Right lobe of liver (tissue), 6 donors: ENCODE measurements around the gene PCDHB5. TPM values are rescaled to one million over a fixed set of nuclear protein-coding genes. Genes with fewer than 3 reads are reported as not detected.
A peak's percentile ranks its signal among the peaks of the same experiment; 100 is the strongest.
"Not testable (repeated sequence)": the region's sequence is repeated elsewhere in the genome, so short reads cannot be mapped to it uniquely, and the experiment has no call there.

ENCODE experiments used
- ATAC-seq, 4 donors: fragments of 200-7000 bp; cut with Tn5 transposase; one replicate each; pipeline ENCODE4 v1.9.1; 2020; ENCODE audit warnings: mild to moderate bottlenecking in 4 of 4, moderate library complexity in 4 of 4
- DNase-seq, 3 donors: peaks; one replicate each; pipeline ENCODE4 v3.0.0-alpha.2; 2020
- H3K27ac ChIP-seq, 3 donors: fragments of 200-600 bp; one replicate each; pipeline ENCODE4 v1.8.0; 2022
- H3K27me3 ChIP-seq, 2 donors: fragments of 200-600 bp; one replicate each; pipeline ENCODE4 v1.8.0; 2022
- H3K36me3 ChIP-seq, 4 donors: fragments of 200-600 bp; sonication (generic) in 1 of 4; one replicate each; pipeline versions ENCODE4 v1.5.1 to v1.8.0; 2017 to 2022; ENCODE audit warnings: control low read depth in 1 of 4
- H3K4me1 ChIP-seq, 4 donors: fragments of 200-600 bp; sonication (generic) in 1 of 4; one replicate each; pipeline versions ENCODE4 v1.5.1 to v1.8.0; 2017 to 2022; ENCODE audit warnings: control low read depth in 1 of 4
- H3K4me3 ChIP-seq, 3 donors: fragments of 200-600 bp; one replicate each; pipeline ENCODE4 v1.8.0; 2022
- H3K9me3 ChIP-seq, 4 donors: fragments of 200-600 bp; sonication (generic) in 1 of 4; one replicate each; pipeline versions ENCODE4 v1.5.1 to v1.8.0; 2017 to 2022; ENCODE audit warnings: control low read depth in 1 of 4
- CTCF ChIP-seq, 4 donors: fragments of 200-600 bp in 3 of 4; fragments of 450-650 bp in 1 of 4; IDR thresholded peaks; one replicate each; pipeline versions ENCODE4 v1.5.1 to v1.8.0; 2016 to 2022; ENCODE audit warnings: antibody characterized with exemption in 4 of 4, mild to moderate bottlenecking in 2 of 4
- POLR2A ChIP-seq: fragments of 450-650 bp; IDR thresholded peaks from one replicate; pipeline ENCODE4 v1.6.1; 2017; ENCODE audit warnings: antibody characterized with exemption, mild to moderate bottlenecking
- WGBS: methylation state at CpG from one replicate; pipeline ENCODE4 v1.1.6; 2018; ENCODE audit warnings: low coverage, low lambda C conversion rate; ENCODE audit not compliant: insufficient coverage; ENCODE audit errors: missing lambda C conversion rate; 5-methylcytosine and 5-hydroxymethylcytosine counted together
- intact Hi-C, 2 donors: fragments of 100-400 bp; cut with DNase I; formaldehyde crosslinking; loops; one replicate each; pipeline versions ENCODE4 v1.11.2 to v1.14.1; 2022
- total RNA-seq, 6 experiments: library from RNA; depleted of rRNA in 2 of 6; stranded (reverse); fragments of >200 nt in 2 of 6; fragmentation: NEBNext Ultra II Directional in 3 of 6; extraction: Animal tissue kit (Norgen Biotek cat#: 25700) in 3 of 6; gene quantifications; one replicate each; pipeline versions ENCODE4 v1.1.0 to v1.2.4, GENCODE V29; 2016 to 2023
- donor health status: DM: no; HTN: yes; CAD: no.
- donor health status: DM: no; HTN: no; CAD: no.
- donor health status: DM: no; HTN: no; CAD: no.
- donor health status: DM: no; HTN: yes; CAD: no.
- donor health status: DM: no; HTN: yes; CAD: no.

PCDHB5 gene
- total RNA-seq, 6 experiments from 2014 or later, result 0.18 to 1.2 (median 0.45) TPM

- H3K9me3 ChIP-seq, result no peaks in the 10 kb centered on the region
- ATAC-seq, result no peak
- no peaks in the 10 kb centered on the region for H3K27me3 ChIP-seq
- H3K27ac ChIP-seq, result no peak overlapping the region
- no peak overlapping the region for H3K4me3 ChIP-seq
- no peak for TF ChIP-seq CTCF (IDR thresholded peaks at IDR 0.05)
- no peak for TF ChIP-seq POLR2A
- no peaks in the 10 kb centered on the region for H3K36me3 ChIP-seq
- no peaks in the 10 kb centered on the region for H3K4me1 ChIP-seq
- intact Hi-C loops, result no loop called here
- no peak for DNase-seq
- WGBS, result 28% methylated on average over 21 of the region's 21 CpGs
These were observed 20.8 kb downstream of the PCDHB5 start for GRCh38 chr5:141155540-141156374.

- H3K27me3 ChIP-seq, H3K36me3 ChIP-seq, ATAC-seq, H3K9me3 ChIP-seq, H3K4me3 ChIP-seq, H3K4me1 ChIP-seq, DNase-seq, H3K27ac ChIP-seq, intact Hi-C loops: not testable (repeated sequence)
- whole genome bisulfite sequencing, result 31% methylated on average over 16 of the region's 38 CpGs
These were observed 22.4 kb downstream of the PCDHB5 start for GRCh38 chr5:141157356-141157755.

GRCh38 chr5:141157901-141158300 lies 22.9 kb downstream of the PCDHB5 start:
- H3K9me3 ChIP-seq, DNase-seq, ATAC-seq, H3K36me3 ChIP-seq, H3K27me3 ChIP-seq, intact Hi-C loops, H3K4me1 ChIP-seq, H3K27ac ChIP-seq, H3K4me3 ChIP-seq: not testable (repeated sequence)
- 20% methylated on average over 2 of the region's 28 CpGs for WGBS

- H3K27ac ChIP-seq, result no peak within 1 kb of the TSS
- H3K4me3 ChIP-seq, result no peak within 1 kb of the TSS
- DNase-seq (no peak), ATAC-seq (no peak)
- intact Hi-C loops, result no loop called here
- H3K4me1 ChIP-seq, result no peaks in the 10 kb centered on the region
- peaks cover 0 to 10% of the 10 kb centered on the region in 2 donors for H3K27me3 ChIP-seq
- no peaks in the 10 kb centered on the region for H3K9me3 ChIP-seq
- 27% methylated on average over 20 of the region's 20 CpGs for WGBS
- TF ChIP-seq POLR2A (no peak), CTCF (IDR thresholded peaks at IDR 0.05) (peak in 2 of 4 donors; percentile 11 to 22)
- no peaks in the 10 kb centered on the region for H3K36me3 ChIP-seq
These were observed 37.6 kb downstream of the PCDHB5 start, which contains the start of gene PCDHB7 for GRCh38 chr5:141172381-141173204. TSS of gene PCDHB7 (plus strand) at chr5:141172644. CDS start at chr5:141172836, 192 bp downstream.

GRCh38 chr5:141174291-141175104 lies 39.5 kb downstream of the PCDHB5 start:
- H3K27me3 ChIP-seq, H3K27ac ChIP-seq, H3K4me1 ChIP-seq, H3K9me3 ChIP-seq, H3K36me3 ChIP-seq, intact Hi-C loops, ATAC-seq, H3K4me3 ChIP-seq, DNase-seq: not testable (repeated sequence)
- WGBS, result 30% methylated on average over 29 of the region's 79 CpGs
